MV-4-11 (cell line): Measurements from ENCODE around the gene TBC1D13.
A peak's percentile ranks its signal among the peaks of the same experiment; 100 is the strongest.
"Not testable (repeated sequence)": the region's sequence is repeated elsewhere in the genome, so short reads cannot be mapped to it uniquely, and the experiment has no call there.

Experiments
- DNase-seq: peaks from one replicate; lab custom pipeline; 2025; lab: John Stamatoyannopoulos, UW

The TBC1D13 gene, protein sequence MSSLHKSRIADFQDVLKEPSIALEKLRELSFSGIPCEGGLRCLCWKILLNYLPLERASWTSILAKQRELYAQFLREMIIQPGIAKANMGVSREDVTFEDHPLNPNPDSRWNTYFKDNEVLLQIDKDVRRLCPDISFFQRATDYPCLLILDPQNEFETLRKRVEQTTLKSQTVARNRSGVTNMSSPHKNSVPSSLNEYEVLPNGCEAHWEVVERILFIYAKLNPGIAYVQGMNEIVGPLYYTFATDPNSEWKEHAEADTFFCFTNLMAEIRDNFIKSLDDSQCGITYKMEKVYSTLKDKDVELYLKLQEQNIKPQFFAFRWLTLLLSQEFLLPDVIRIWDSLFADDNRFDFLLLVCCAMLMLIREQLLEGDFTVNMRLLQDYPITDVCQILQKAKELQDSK

DNA sequence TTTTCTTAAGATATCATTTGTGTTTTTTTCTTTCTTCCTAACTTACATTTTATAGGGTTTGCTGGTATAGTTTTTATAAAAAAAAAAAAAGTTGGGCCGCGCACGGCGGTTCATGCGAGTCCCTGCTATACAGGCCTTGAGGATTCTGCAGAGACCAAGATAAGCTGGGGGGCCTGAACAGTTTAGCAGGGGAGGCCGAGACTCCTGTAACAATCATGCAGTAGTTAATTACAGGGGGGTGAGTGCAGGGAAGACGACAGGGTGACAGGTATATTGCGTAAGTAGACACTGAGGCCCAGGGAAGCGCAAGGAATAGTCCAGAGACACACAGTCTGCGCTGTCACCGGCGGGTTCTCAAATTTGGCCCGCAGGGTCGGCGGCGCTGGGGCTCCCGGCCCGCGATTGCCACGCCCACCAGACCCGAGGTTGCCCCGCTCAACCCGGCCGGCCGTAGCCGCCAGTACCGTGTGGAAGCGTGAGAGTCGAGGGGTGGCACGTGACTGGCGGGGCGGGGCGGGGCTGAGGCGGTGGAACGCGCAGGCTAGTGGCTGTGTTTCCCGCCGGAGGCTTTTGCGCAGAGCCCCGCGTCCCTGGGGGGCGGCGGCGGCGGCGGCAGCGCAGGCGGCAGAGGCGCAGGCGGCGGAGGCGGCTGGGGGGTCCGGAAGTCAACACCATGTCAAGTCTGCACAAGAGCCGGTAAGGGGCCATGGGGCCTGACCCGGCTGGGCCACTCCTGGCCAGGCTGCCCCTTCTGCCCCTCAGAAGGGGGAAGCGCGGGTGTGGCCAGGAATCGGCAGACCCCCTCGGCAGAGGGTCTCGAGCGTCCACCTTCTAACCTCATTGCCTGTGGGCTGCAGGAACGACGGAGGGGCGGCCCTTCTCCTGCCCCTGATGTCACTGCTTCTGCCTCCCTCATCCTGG lies at the start of gene TBC1D13:
Gene TBC1D13, plus strand, starts transcription at position 573 of the 921 bp plus-strand sequence. Its CDS starts 101 bp downstream, at position 674.
- DNase-seq = peak; percentile 76

DNA sequence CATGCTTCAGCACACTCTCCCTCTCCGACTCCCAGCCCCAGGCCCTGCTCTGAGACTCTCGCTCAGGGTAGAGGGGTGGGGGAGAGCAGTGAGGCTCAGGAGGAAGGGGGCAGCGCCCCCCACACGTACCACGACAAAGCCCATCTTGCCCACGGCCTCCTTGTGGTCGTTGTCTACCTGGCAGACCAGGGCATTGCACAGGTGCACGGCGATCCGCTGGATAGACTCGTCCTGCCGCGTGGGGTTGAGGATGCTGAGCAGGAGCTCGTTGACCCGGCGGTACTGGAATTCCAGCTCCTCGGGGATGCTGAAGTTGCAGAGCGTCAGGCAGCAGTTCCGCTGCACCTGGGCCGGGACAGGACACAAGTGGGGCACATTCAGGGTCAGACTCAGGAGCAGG lies 44.7 kb upstream of the TBC1D13 start:
- DNase-seq = no peak

DNA sequence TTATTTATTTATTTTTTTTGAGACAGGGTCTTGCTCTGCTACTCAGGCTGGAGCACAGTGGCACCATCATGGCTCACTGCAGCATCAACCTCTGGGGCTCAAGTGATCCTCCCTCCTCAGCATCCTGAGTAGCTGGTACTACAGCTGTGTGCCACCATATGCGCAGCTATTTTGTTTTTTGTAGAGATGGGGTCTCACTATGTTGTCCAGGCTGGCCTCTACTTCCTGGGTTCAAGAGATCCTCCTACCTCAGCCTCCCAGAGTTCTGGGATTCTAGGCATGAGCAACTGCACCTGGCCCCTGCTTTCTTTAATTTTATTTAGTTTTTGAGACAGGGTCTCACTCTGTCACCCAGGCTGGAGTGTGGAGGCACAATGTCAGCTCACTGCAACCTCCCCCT lies 43.6 kb upstream of the TBC1D13 start:
- no peak for DNase-seq

DNA sequence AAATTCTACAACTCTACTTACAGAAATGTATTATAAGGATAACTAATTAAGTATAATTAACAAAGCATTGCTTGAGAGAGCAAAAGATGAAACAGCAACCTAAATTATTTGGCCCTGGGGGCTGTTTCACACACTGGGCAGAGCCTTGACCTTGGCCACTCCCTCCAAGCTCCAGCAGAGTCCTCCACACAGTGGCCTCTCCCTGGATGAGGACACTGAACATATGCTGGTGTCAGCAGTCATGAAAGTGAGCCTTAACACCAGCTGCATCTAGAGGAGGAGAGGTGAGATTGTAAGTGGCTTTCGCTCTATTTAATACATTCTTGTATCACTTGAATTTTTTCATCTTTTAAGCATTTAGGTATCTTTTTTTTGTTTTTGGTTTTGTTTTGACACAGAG lies 39.8 kb upstream of the TBC1D13 start:
- no peak for DNase-seq

DNA sequence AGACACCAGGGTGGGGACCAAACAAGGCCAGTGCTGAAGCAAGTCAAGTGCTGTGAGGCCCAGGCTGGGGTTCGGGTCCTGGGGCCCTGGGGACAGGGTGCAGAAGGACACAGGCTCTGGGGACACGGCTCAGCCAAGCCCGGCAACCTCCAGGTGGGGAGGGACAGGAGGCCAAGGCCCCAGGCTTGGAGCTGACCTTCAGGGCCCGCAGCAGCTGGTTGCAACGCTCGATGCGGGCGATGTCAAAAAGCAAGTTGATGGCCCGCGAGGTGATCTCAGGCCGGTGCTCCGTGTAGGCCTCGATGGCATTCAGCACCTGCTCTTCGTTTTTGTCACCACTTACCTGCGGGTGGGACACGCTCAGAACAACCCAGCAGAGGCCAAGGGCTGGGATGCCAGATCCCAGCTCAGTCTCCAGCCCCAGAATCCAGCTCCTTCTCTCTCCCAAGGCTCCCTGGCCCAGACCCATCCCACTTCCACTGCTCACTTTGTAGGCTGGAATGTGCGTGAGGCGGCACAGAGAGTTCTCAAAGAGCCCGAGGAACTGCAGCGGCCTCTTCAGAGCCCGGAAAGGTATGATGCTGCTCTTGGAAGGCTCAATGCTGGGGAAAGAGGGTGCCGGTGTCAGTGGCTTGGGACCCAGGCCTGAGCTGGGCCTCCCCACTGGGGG lies 36.0 kb upstream of the TBC1D13 start:
- DNase-seq = no peak

DNA sequence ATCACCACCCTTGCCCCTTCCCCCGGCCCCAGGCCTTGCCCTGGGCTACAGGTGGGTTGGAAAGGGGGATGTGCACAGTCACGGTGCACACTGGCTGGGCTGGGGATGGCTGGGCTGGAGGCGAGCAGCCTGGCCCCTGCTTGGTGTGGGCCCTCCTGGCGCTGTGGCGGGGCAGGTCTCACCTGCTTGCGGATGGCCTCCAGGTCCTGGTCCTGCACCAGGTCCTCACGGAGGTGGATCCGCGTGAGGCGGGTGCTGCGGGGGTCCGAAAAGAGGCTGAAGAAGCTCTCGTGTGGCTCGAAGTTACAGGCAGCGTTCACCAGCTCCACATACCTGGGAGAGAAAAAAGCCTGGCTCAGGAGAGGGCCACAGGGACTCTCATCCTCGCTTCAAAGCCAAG lies 33.4 kb upstream of the TBC1D13 start:
- DNase-seq = no peak

DNA sequence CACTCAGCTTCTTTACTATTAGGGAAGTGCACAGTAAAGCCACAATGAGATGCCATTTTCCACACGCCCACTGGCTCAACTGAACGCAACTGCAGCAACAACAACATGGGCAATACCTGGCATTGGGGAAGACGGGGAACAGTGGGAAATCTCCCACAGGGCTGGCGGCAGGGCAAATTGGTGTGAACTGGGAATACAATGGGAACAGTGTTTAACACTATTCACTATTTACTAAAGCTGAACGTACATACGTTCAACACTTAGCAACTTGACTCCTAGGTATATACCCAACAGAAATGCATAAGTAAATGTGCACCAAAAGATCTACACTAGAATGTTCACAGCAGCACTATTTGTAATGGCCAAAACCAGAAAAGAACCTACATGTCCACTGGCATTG lies 29.5 kb upstream of the TBC1D13 start:
- no peak for DNase-seq

DNA sequence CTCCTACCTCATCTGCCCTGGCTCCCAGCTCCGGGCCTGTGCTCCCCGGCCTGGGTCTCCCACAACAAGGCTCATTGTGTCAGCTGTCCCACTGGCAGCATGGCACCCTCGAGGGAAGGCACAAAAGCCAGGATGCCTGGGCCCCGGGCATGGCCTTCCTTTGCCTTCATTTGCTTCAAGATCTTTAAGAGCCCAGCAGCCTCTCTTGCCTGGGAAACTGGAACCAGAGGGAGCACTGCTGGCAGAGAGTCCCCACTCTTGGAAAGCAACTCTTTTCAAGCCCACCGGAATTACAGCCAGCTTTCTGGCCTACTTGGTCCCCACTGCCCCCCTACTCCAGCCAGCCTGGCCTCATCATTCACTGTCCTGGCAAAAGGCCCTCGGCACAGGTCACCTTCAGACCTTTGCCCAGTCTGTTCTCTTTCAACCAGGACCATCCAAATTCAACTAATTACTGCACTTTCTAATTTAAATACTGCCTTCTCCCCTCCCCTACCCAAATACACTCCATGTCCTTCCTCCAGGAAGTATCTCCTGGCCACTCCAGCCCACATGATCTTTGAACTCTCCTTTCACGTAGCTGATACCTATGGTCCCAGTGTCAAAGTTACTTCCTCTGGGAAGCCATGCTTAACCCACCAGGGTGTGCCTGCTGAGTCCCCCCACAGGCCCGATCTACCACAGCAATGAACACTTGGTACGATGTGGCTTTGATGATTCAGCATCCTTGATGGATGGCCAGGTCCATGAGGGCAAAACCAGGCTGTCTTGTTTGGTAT lies 24.2 kb upstream of the TBC1D13 start:
- no peak for DNase-seq

DNA sequence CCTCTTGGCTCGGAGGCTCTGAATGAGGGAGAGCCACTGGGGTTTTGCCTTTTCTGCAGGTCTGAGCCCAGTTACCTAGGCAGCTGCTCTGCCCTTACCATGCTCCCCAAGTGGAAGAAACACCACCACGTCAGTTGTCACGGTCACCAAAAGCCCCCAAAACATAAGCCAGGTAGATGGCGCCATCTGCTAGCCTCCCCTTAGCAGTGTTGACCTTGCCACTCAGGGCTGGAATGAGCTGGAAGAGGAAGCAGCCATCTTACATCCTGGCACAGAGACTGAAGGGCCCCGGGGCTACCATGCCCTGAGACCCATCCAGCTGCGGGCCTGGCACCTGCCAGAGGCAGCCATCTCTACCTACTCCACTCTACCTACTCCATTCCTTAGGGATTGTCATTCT lies 22.7 kb upstream of the TBC1D13 start:
- peak; percentile 3 for DNase-seq

DNA sequence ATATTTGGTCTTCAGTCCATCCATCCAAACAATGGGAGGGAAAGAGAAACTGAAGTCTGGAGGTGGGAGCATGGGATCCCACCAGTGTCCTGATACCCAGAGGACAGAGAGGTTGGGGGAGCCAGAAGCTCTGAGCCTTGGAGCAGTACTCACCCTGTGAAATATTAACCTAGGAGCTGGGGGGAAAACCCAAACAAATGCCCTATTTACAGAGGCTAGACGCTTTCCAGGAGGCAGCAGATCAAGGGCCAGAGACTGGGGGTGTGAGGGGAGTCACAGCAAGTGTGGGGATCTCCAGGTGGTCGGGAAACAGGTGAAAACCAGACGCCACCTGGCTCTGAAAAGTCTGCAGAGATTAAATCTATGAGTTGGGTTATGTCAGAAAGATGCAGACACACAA lies 21.6 kb upstream of the TBC1D13 start:
- DNase-seq = no peak

DNA sequence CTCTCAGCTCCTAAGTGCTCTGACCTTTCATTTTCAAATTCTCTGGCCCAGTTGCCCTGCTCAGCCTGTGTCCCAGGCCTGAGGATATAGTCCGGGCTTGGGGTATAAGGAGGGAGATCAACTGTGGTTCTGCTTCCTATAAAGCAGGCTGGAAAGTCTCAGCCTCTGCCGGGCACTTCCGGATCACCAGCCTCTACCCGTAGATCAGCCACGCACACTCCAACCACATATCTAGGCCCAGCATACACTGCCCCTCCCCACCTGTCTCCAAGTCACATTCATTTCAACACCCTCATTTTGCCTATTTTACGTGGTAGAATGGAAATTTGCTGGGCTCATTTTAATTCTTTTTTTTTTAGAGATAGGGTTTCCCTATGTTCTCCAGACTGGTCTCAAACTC lies 18.4 kb upstream of the TBC1D13 start:
- DNase-seq = no peak

DNA sequence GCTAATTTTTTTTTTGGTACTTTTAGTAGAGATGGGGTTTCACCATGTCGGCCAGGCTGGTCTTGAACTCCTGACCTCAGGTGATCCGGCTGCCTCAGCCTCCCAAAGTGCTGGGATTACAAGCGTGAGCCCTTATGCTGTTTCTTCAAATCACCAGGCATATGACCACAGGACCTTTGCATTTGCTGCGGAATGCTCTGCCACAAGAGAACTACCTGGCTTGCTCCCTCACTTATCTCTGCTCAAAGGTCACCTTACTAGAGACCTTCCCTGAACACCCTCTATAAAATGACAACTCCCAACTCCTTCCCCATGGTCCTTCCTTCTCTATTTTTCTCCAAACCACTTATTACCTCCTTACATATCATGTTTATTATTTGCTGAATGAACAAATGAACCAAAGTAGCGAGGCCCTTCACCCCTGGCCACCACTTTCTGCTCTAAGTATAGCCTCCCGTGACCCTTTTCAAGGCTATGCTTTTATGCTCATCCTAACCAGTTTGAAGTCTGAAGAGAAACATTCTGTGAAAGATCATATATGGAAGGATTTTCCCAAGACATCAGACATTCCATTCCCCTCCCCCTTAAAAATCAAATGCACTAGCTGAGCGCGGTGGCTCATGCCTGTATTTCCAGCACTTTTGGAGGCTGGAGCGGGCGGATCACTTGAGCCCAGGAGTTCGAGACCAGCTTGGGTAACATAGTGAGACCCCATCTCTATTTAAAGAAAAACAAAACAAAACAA lies 16.6 kb upstream of the TBC1D13 start:
- DNase-seq = no peak

DNA sequence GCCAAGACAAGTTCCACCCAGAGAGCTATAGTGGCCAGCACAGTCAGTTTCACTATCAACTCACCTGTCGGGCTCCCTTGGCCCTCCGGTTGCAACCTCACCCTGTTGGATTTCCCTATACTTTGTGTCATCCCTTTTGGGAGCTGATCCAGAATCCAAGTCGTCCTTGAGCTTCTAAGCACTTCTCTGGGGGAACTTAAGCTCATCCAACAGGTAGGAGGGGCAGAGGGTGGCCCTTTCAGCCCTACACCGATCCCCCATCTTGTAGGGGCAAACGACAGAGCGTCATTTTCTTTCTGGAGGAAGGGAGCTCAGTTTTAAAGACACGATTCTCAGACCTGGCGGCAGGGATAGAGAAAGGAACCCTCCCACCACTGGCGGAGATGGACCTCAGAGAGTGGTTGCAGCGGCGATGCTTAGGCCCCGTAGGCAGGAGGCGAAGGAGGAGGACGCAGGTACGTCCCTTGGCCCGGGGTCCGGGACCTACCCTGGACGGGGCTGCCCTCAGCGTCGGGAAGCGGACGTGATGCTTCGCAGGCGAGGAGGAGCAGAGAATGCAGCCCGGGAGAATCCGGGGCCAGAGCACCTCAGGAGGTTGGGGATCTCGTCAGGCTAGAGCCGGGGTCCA lies 15.8 kb upstream of the TBC1D13 start:
- no peak for DNase-seq

DNA sequence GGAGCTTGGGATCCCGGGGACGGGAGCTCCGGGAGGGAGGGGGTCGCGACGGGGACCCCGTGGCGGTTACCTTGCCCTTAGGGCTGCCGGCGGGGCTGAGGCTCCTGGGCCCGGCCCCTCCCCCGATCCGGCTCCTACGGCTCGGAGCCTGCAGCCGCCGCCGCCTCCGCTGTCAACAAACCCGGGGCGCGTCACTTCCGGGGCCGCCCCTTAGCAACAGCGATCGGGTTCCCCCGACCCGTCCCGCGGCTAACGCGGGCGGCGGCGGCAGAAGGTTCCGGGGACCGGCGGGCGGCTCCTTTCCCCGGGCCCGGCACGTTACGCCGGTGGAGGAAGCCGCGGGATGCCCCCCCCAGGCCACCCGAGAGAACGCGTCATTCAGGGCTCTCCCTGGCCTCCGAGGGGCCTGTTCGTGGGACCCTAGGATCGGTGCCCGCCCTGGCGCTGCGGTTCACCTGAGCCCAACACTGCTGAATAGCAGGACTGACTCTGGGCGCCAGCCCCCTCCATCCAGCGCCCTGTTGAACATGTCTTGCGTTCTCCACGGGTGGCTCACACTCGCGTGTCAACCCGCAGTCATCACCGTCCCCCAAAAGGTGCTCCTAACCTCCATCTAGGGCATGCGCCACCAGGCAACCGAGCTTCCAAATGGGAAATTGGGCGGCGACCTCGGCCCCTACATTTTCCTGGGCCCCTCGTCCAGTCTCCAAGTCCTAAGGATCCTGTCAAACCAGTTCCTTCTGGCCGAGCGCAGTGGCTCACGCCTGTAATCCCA lies 15.1 kb upstream of the TBC1D13 start, which contains the start of gene ZER1:
Gene ZER1, minus strand, starts transcription at position 183 of the 775 bp plus-strand sequence. CDS start 16,362 bp downstream, outside the sequence.
- DNase-seq = peak; percentile 81

DNA sequence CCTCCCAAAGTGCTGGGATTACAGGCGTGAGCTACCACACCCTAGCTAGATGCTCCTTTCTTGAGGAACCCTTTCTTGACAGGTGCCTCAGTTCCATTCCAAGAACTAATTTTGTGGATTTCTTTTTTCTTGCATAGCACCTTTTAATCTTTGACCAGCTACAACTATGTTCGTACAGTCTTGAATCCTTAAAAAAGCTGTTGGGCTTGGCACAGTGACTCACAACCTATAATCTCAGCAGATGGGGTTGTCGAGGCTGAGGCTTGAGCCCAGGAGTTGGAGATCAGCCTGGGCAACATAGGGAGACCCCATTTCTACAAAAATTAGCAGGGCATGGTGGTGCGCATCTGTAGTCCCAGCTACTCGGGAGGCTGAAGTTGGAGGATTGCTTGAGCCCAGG lies 14.0 kb upstream of the TBC1D13 start:
- no peak for DNase-seq

DNA sequence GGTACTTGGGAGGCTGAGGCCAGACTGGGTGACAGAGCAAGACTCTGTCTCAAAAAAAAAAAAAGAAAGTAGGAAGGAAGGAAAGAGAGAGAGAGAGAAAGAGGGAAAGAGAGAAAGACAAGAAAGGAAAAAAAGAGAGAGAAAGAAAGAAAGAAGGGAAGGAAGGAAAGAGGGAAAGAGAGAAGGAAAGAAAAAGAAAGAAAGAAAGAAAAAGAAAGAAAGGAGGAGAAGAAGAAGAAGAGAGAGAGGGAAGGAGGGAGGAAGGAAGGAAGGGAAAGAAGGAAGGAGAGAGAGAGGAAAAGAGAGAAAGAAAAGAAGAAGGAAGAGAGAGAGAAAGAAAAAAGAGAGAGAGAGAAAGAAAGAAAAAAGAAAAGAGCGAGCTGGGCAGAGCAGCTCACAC lies 12.2 kb upstream of the TBC1D13 start:
- no peak for DNase-seq

DNA sequence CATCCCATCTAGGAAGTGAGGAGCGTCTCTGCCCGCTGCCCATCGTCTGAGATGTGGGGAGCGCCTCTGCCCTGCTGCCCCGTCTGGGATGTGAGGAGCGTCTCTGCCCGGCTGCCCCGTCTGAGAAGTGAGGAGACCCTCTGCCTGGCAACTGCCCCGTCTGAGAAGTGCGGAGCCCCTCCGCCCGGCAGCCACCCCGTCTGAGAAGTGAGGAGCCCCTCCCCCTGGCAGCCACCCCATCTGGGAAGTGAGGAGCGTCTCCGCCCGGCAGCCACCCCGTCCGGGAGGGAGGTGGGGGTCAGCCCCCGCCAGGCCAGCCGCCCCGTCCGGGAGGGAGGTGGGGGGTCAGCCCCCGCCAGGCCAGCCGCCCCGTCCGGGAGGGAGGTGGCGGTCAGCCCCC lies 7.0 kb upstream of the TBC1D13 start:
- DNase-seq = not testable (repeated sequence)

DNA sequence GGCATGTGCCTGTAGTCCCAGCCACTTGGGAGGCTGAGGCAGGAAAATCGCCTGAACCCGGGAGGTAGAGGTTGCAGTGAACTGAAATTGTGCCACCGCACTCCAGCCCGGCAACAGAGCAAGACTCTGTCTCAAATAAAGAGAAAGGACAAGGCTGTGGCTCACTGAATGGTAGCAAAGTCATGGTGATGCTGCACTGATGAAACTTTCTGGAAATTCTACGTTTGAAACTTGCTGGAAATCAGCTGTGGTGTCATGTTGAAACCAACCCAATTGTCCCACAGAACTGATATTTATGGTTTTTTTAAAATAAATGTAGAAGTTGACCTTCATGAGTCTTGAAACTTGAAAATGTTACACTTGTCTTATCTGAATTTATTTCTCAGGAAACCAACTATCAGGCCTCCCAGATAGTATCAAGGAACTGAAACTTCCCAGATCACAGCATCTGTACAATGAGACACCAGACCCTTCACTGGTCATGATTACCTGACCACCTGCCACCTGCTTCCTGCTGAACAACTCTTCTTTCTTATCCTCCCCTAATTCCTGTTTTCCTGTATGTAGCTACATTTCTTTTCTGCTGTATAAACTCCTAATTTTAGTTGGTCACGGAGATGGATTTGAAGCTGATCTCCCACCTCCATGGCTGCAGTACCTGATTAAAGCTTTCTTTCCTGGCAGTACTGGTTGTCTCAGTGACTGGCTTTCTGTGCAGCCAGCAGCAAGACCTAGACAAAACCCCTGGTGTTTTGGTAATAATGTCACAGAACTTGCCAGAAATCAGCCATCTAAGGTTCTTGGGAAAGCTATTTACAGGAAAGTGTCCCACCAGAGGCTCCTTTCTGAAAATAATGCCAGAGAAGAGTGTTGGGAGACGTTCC lies 5.6 kb upstream of the TBC1D13 start:
- DNase-seq = peak; percentile 79

DNA sequence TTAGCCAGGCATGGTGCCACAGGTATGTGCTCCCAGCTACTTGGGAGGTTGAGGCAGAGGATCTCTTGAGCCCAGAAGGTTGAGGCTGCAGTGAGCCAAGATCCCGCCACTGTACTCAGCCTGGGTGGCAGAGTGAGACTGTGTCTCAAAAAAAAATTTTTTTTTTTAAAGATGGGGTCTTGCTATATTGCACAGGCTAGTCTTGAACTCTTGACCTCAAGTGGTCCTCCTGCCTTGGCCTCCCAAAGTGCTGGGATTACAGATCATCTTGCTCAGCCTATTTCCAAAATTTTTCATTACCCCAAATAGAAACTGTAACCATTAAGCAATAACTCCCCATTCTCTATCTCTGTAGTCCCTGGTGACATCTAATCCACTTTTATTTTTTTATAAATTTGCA lies 4.4 kb upstream of the TBC1D13 start:
- peak; percentile 25 for DNase-seq
